ENCODE data around the gene NAT10.

- TF ChIP-seq CTCF (IDR thresholded peaks at IDR 0.05; ENCODE audit: insufficient read depth, low read length) (no peak), POLR2AphosphoS5 (IDR thresholded peaks at IDR 0.05; ENCODE audit: low read depth) (no peak), GABPA (IDR thresholded peaks at IDR 0.05; ENCODE audit: low read depth) (no peak)
Measured at GRCh38 chr11:34074391-34074790, 31.0 kb upstream of the NAT10 start.

Data from HL-60 (cell line).